ENCODE measurements around the gene PATL1. TPM values are rescaled to one million over a fixed set of nuclear protein-coding genes. Genes with fewer than 3 reads are reported as not detected.

The PATL1 gene
- total and polyA plus RNA-seq, 8 donors, result 4.5 to 12.9 (median 7.2) TPM

DNA sequence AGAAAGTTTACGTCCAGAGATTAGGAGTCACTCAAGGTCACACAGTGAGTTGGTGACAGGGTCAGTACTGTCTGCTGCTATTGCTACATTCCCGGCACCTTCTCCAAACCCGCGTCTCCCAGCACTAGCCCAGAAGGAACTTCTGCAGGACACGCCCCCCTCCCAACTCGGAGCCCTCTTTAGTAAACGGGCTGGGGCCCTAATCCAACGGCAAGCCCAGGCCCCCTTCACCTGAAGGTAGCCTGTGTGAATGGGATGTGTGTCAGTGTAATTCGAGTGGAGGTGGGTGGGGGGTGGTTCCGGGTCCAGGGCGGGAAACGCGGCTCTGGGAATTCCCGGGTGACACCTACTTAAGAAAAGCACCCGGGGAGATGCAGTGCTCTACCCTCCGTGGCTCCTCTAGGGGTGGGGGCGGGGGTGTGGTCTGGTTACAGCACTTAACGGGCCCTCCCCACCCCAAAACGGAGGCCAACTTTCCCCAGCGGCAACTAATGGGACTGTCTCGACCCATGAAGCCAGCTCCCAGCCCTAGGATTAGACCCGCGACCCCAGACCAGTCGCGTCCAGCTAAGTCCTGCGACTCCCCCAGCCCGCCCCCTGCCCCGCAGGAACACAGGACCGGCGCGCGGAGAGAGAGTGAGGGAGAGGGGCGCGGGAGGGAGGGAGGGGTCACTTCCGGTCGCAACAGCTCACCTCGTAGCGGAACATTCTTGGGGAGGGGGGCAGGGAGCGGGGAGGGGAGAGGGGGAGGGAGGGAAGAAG, 468 bp downstream of the PATL1 start:
- intact Hi-C loops (cut with DNase I), result no loop called here
- H3K9me3 ChIP-seq, result no peaks in the 10 kb centered on the region
- WGBS, 2 donors, result 0 to 1% methylated on average over 26 to 39 of the region's 39 CpGs

DNA sequence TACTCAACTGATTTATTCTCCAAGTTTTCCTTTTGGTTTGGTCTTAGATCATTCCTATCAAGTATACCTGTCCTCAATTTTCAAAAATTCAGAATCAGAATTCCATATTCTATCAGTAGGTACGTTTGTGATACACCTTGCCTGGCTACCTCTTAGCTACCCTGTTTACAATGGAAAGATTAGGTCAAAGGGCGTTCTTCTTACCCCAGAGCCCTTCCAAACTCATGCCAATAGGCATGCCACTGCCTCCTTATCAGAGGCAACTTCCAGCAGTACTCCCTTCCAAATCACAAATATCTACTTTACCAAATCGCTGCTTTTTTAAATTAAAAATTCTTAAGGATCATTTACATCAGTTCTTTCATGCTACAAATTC, 1.0 kb downstream of the PATL1 start:
- Histone ChIP-seq H3K4me3 (peak overlapping the region; percentile 71 to 86 (median 76)), H3K27me3 (no peaks in the 10 kb centered on the region), H3K36me3 (peaks cover 0 to 23% (median 4%) of the 10 kb centered on the region in 3 donors), H3K27ac (peak overlapping the region in 1 of 4 donors; percentile 95), H3K9me3 (no peaks in the 10 kb centered on the region), H3K4me1 (peaks cover 7 to 11% (median 8%) of the 10 kb centered on the region in 3 donors)
- intact Hi-C loops (cut with DNase I), result no loop called here
- ATAC-seq (no peak), DNase-seq (no peak), FAIRE-seq (no peak)
- TF ChIP-seq, protein P1, sequence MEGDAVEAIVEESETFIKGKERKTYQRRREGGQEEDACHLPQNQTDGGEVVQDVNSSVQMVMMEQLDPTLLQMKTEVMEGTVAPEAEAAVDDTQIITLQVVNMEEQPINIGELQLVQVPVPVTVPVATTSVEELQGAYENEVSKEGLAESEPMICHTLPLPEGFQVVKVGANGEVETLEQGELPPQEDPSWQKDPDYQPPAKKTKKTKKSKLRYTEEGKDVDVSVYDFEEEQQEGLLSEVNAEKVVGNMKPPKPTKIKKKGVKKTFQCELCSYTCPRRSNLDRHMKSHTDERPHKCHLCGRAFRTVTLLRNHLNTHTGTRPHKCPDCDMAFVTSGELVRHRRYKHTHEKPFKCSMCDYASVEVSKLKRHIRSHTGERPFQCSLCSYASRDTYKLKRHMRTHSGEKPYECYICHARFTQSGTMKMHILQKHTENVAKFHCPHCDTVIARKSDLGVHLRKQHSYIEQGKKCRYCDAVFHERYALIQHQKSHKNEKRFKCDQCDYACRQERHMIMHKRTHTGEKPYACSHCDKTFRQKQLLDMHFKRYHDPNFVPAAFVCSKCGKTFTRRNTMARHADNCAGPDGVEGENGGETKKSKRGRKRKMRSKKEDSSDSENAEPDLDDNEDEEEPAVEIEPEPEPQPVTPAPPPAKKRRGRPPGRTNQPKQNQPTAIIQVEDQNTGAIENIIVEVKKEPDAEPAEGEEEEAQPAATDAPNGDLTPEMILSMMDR (IDR thresholded peaks at IDR 0.05), result no peak
- WGBS, 2 donors, result 8 to 15% methylated on average over 3 of the region's 3 CpGs

More for the DNA sequence above, 468 bp downstream of the PATL1 start:
- Histone ChIP-seq H3K4me1 (peaks cover 7 to 11% (median 8%) of the 10 kb centered on the region in 3 donors), H3K4me3 (peak overlapping the region; percentile 71 to 86 (median 76)), H3K27ac (peak overlapping the region; percentile 68 to 95 (median 91)), H3K36me3 (peaks cover 0 to 18% (median 4%) of the 10 kb centered on the region in 3 donors), H3K27me3 (no peaks in the 10 kb centered on the region)
- no peak for FAIRE-seq
- TF ChIP-seq, protein P1 (IDR thresholded peaks at IDR 0.05), result no peak
- peak; percentile 47 to 84 (median 62) for DNase-seq
- ATAC-seq, result peak; percentile 7 to 55 (median 36)

DNA sequence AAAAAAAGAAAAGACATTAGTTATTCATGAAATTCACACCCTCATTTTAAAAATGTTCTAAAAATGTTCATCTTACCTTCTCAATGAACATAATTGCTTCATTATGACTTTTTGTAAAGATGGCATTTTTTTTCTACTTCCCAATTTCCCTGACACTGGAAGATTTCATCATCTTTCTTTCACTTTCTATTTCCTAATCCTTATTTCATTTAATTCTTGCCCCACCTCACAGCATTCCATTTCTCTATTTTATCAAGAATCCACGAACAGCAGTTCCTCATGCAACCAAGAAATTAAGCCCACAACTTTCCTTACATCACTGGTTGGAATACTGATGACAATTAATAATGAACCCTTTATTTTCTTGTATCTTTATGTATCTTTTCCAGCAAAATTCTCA, 1.9 kb downstream of the PATL1 start:
- WGBS, 2 donors, result 58 to 60% methylated on average over 1 of the region's 1 CpG
- FAIRE-seq, result no peak
- Histone ChIP-seq H3K27me3 (no peaks in the 10 kb centered on the region), H3K9me3 (no peaks in the 10 kb centered on the region), H3K4me3 (no peak overlapping the region), H3K36me3 (peaks cover 0 to 30% (median 4%) of the 10 kb centered on the region in 3 donors), H3K27ac (no peak overlapping the region), H3K4me1 (peaks cover 7 to 11% (median 8%) of the 10 kb centered on the region in 3 donors)
- intact Hi-C loops (cut with DNase I), result no loop called here
- no peak for DNase-seq
- TF ChIP-seq, protein P1 (IDR thresholded peaks at IDR 0.05), result no peak
- no peak for ATAC-seq

- Histone ChIP-seq H3K9me3 (no peaks in the 10 kb centered on the region), H3K27me3 (no peaks in the 10 kb centered on the region), H3K36me3 (peaks cover 0 to 62% (median 15%) of the 10 kb centered on the region in 3 donors), H3K4me1 (no peaks in the 10 kb centered on the region), H3K4me3 (no peak overlapping the region), H3K27ac (no peak overlapping the region)
- FAIRE-seq (no peak), ATAC-seq (peak in 1 of 4 donors; percentile 38), DNase-seq (no peak)
- TF ChIP-seq, protein P1 (IDR thresholded peaks at IDR 0.05), result no peak
- 81 to 83% methylated on average over 1 of the region's 1 CpG for WGBS, 2 donors
- intact Hi-C loops (cut with DNase I), result no loop called here
These were observed 8.2 kb downstream of the PATL1 start for GRCh38 chr11:59660621-59661020.

DNA sequence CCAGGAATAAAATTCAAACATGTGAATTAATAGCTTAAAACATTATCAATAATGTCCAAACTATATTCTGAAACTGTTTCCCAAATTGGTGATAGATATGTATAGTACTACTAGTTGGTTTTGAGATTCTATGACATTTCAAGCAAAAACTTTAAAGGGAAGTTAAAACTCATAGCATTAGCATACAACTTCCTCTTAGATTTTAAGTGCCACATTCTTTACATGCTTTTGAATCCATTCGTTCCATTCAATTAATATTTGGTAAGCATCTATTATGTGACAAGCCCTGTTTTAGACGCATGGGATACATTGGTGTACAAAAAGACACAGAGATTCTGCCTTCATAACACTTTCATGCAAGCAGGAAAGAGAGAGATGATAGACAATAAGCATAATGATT, 8.9 kb downstream of the PATL1 start:
- TF ChIP-seq, protein P1 (IDR thresholded peaks at IDR 0.05), result no peak
- WGBS, 2 donors, result 53 to 65% methylated on average over 2 of the region's 2 CpGs
- DNase-seq (no peak), FAIRE-seq (no peak), ATAC-seq (no peak)
- no peaks in the 10 kb centered on the region for H3K27me3 ChIP-seq
- H3K4me3 ChIP-seq, result no peak overlapping the region
- H3K27ac ChIP-seq, result no peak overlapping the region
- peaks cover 0 to 64% (median 15%) of the 10 kb centered on the region in 3 donors for H3K36me3 ChIP-seq
- H3K4me1 ChIP-seq, result no peaks in the 10 kb centered on the region
- H3K9me3 ChIP-seq, result no peaks in the 10 kb centered on the region
- intact Hi-C loops (cut with DNase I), result no loop called here

Data from pancreas (tissue), 10 donors.